Activated CD8-positive, alpha-beta T cell treated with anti-CD3 and anti-CD28 coated beads, Interleukin-2, amount 10 ng/mL, durations not matched to agents 7 days and 5 days (primary cell): Measurements from ENCODE around the gene PPP2R2C. TPM values are rescaled to one million over a fixed set of nuclear protein-coding genes. Genes with fewer than 3 reads are reported as not detected.

Experiments used
- ATAC-seq: fragments of 150-1000 bp; cut with Tn5 transposase; one replicate; pipeline ENCODE4 v1.10.0; 2021; ENCODE audit warnings: moderate library complexity
- CTCF ChIA-PET: fragments of 350-600 bp; sonication (Branson Sonifier 250); formaldehyde crosslinking; loops from one replicate; lab custom pipeline; 2021; ENCODE audit warnings: antibody characterized with exemption; lab: Charles Lee
- POLR2A ChIA-PET: fragments of 350-600 bp; sonication (Branson Sonifier 250); formaldehyde crosslinking; loops from one replicate; lab custom pipeline; 2021; ENCODE audit warnings: antibody characterized with exemption; lab: Charles Lee
- DNase-seq: peaks from one replicate; pipeline ENCODE4 v3.0.0-alpha.2; 2020
- H3K27ac Mint-ChIP-seq: one replicate; pipeline ENCODE4 v1.8.0; 2021; ENCODE audit warnings: mild to moderate bottlenecking, mixed read lengths
- H3K27me3 Mint-ChIP-seq: one replicate; pipeline ENCODE4 v1.8.0; 2021; ENCODE audit warnings: low read depth, mixed read lengths
- H3K36me3 Mint-ChIP-seq: one replicate; pipeline ENCODE4 v1.8.0; 2021; ENCODE audit warnings: low read depth, mixed read lengths
- H3K4me1 Mint-ChIP-seq: one replicate; pipeline ENCODE4 v1.8.0; 2021; ENCODE audit warnings: low read depth, mixed read lengths
- H3K4me3 Mint-ChIP-seq: one replicate; pipeline ENCODE4 v1.8.0; 2021; ENCODE audit warnings: mild to moderate bottlenecking, mixed read lengths
- H3K9me3 Mint-ChIP-seq: one replicate; pipeline ENCODE4 v1.8.0; 2022; ENCODE audit warnings: mixed read lengths; ENCODE audit not compliant: insufficient read depth
- total RNA-seq, 2 experiments: library from RNA; stranded (reverse); gene quantifications; one replicate each; pipeline ENCODE4 v1.2.3, GENCODE V29; 2021

Gene PPP2R2C
- total RNA-seq, 2 experiments from 2014 or later, result not detected

DNA sequence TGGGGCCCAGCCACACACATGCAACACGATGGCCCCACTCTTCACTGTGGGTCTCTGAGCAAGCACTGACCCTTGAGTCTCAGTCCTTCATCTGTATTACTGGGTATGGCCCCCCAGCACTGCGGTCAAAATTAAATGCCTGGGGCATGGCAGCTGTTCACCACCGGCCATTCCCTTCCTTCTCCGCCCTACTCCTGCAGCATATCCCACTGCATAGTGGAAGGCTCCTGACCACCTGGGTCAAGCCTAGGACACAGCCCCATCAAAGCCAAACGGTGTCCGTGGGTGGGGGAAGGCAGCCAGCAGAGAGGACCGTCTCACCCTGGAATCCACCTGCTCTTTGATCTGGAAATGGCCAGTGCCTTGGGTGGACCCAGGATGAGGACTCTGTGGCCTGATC, 30.7 kb downstream of the PPP2R2C start:
- no peaks in the 10 kb centered on the region for H3K36me3 Mint-ChIP-seq
- ATAC-seq (no peak), DNase-seq (no peak)
- no peak overlapping the region for H3K4me3 Mint-ChIP-seq
- no peaks in the 10 kb centered on the region for H3K9me3 Mint-ChIP-seq
- POLR2A ChIA-PET, result no interaction called here
- H3K27ac Mint-ChIP-seq, result no peak overlapping the region
- peaks cover 2% of the 10 kb centered on the region for H3K27me3 Mint-ChIP-seq
- CTCF ChIA-PET, result no interaction called here
- no peaks in the 10 kb centered on the region for H3K4me1 Mint-ChIP-seq

DNA sequence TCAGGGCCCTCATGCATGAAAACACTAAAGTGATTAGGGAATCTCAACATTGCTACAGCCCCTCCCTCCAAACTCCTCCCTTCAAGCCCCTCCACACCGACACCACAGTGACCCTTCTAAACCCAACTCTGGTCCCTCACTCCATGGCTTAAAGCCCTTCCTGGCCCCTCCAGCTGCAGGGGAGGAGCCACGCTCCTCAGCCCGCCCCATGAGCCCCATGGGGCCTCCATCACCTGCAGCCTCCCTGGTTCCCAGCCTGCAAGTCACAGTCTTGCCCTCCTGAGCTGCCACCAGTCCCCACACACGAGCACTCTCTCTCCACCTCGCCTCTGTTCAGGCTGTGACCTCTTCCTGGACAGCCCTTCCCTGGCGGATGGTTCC, 31.2 kb downstream of the PPP2R2C start:
- no peaks in the 10 kb centered on the region for H3K9me3 Mint-ChIP-seq
- ATAC-seq, result no peak
- no peaks in the 10 kb centered on the region for H3K36me3 Mint-ChIP-seq

DNA sequence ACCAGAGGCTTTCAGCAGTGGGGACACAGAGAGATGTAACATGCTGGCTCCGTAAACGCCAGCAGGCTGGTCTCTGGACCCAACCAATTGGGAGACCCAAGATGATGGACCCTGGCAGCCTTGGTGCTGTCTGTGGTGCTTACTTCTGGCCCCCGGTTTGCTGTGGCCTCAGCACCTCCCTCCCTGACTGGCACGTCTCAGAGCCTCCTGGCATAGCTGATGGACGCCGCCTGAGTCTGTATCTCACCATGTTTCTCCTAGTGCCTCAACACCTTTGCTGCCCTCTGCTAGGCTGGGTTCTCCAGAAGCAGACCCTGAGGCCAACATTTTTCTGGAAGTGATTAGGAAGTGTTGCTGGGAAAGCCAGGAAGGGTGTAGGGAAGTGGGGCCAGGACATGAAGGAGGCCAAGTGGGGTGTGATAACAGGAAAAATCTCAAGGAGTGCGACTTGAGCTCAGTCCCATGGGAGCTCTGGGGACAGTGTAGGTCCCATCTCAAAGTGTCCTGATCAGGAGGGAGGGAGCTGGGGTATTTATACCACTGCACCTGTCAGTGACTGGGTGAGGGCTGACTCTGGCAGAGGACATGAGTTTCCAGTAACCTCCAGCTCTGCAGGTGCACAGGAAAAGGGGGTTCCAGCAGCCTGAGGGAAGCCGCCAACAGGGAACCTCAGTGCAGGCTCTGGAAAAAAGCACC, 31.8 kb downstream of the PPP2R2C start:
- H3K4me3 Mint-ChIP-seq, result no peak overlapping the region
- no peaks in the 10 kb centered on the region for H3K36me3 Mint-ChIP-seq
- H3K27ac Mint-ChIP-seq, result no peak overlapping the region
- peaks cover 2% of the 10 kb centered on the region for H3K27me3 Mint-ChIP-seq
- no peak for ATAC-seq
- no peaks in the 10 kb centered on the region for H3K4me1 Mint-ChIP-seq
- no peaks in the 10 kb centered on the region for H3K9me3 Mint-ChIP-seq
- ChIA-PET POLR2A (no interaction called here), CTCF (no interaction called here)
- DNase-seq, result no peak

More for the DNA sequence above, 31.2 kb downstream of the PPP2R2C start:
- ChIA-PET CTCF (no interaction called here), POLR2A (no interaction called here)
- no peak for DNase-seq
- Mint-ChIP-seq H3K27me3 (peaks cover 2% of the 10 kb centered on the region), H3K4me3 (no peak overlapping the region), H3K4me1 (no peaks in the 10 kb centered on the region), H3K27ac (no peak overlapping the region)

DNA sequence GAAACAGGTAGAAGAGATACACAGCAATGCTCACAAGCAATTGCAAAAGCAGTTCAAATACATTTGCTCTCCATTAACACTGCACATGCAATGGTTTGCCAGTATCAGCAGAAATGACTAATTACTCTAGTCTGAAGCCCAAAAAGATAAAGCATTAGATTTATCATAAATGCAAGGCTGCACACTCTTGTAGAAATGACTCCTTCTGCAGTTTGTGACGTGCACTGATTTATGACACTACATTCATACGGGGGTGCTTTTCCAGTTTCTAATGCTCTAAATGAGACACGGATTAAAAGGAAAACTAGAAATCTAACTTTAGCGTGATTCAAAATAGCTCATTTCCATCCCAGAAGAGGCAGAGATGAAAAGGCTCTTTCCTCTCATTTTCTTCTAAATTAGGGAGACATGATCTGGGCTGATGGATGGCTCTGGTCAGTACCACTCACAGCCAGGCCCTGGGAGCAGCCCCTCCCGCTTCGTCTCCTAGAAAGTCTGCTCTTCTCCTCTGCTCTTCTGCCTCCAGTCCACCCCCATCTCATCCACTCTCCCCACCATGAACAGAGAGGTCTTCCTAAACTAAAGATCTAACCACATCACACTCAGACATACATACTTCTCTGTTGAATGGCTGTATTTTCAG, 33.2 kb downstream of the PPP2R2C start:
- ChIA-PET CTCF (no interaction called here), POLR2A (no interaction called here)
- no peak for ATAC-seq
- Mint-ChIP-seq H3K27ac (no peak overlapping the region), H3K27me3 (no peaks in the 10 kb centered on the region), H3K4me1 (no peaks in the 10 kb centered on the region), H3K36me3 (no peaks in the 10 kb centered on the region), H3K4me3 (no peak overlapping the region), H3K9me3 (peaks cover 5% of the 10 kb centered on the region)
- no peak for DNase-seq

DNA sequence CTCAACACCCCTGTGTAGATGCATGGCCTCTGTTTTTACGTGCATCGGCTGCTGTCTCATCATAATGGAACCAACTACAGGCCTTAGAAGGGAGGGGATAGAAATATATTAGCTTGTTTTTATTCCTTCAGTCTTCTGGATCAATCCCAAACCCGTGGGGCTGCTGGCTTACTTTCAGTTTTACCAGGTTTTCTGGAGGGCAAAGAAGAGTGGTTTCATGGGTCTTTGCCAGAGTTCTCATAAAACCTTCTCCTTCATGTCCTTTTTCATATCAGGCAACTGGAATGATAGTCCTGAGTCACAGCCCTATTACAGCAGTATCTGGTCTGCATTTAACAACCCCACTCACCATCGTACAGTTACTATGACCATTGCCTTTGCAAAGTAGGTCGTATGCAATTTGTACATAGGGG, 34.6 kb downstream of the PPP2R2C start:
- H3K9me3 Mint-ChIP-seq, result peaks cover 5% of the 10 kb centered on the region
- H3K4me1 Mint-ChIP-seq, result no peaks in the 10 kb centered on the region
- no peak overlapping the region for H3K4me3 Mint-ChIP-seq
- DNase-seq (no peak), ATAC-seq (no peak)
- CTCF ChIA-PET, result no interaction called here
- no peaks in the 10 kb centered on the region for H3K27me3 Mint-ChIP-seq
- H3K27ac Mint-ChIP-seq, result no peak overlapping the region
- no peaks in the 10 kb centered on the region for H3K36me3 Mint-ChIP-seq
- POLR2A ChIA-PET, result no interaction called here

DNA sequence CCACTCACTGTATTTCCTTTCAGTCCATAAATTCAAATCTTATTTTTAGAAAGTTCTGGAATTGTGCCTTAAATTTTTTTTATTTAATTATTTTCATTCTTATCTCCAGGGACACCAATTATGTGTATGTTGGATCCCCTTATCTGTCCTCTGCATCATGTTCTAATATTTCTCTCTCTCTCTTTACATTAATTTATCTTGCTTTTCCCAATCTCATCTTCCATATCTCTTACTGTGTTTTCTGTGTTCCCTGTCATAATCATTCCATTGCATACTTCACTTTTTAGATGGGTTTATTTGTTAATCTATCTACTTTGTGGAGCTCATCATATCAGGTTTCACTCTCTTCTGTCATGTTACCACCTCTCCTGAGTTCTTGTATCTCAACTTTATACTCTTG, 37.4 kb downstream of the PPP2R2C start:
- ATAC-seq (no peak), DNase-seq (no peak)
- ChIA-PET POLR2A (no interaction called here), CTCF (no interaction called here)
- peaks cover 5% of the 10 kb centered on the region for H3K9me3 Mint-ChIP-seq
- no peaks in the 10 kb centered on the region for H3K36me3 Mint-ChIP-seq
- no peak overlapping the region for H3K27ac Mint-ChIP-seq
- no peaks in the 10 kb centered on the region for H3K4me1 Mint-ChIP-seq
- no peaks in the 10 kb centered on the region for H3K27me3 Mint-ChIP-seq
- H3K4me3 Mint-ChIP-seq, result no peak overlapping the region

DNA sequence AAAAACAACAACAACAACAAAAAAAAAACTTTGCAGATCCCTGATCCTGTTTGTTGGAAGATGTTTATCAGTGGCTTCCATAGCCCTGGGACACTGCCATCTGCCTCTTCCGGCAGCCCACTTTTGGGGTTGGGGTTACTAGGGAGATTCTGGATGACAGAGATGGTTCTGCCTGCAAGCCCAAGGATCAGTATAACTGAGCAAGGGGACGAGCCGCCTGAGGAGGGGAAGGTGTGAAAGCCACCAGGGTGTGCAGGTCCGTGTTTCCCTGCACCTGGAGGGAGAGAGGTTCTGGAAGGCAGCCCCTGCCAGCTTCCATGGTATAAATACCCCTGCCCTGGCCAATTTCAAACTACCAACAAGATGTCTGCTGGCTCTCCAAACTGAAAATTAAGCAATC, 41.5 kb downstream of the PPP2R2C start:
- CTCF ChIA-PET, result no interaction called here
- DNase-seq, result no peak
- peaks cover 5% of the 10 kb centered on the region for H3K9me3 Mint-ChIP-seq

DNA sequence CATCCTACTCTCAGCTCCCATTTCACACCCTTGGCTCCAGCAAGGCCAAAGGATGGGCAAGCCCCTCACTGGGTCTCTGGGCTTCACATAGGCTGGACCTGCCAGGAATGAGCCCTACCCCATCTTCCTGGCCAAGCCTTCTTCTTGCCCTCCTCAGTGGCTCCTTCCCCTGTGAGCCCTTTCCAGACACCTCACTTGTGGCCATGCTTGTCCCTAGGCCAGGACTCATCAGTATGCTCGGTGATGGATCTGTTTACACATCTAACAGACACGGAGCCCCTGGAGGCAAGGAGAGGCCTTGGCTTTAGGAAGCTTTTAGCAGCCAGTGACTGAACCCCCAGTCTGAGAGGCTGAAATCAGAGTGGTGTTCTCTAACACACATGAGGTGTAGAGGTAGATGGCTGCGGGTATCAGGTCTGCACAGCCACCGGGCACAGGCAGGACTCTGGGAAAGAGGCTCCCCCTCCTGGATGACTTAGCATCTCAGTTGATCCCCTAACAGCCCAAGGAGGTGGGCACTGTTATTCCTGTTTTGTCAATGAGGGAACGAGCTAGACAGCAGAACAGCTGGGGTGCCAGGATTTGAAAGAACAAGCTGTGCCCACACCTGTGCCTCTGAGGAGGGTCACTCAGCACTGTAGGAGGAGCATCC, 44.8 kb downstream of the PPP2R2C start:
- peaks cover 2% of the 10 kb centered on the region for H3K27me3 Mint-ChIP-seq
- H3K27ac Mint-ChIP-seq, result no peak overlapping the region
- peaks cover 4% of the 10 kb centered on the region for H3K4me1 Mint-ChIP-seq
- ChIA-PET CTCF (no interaction called here), POLR2A (no interaction called here)
- no peaks in the 10 kb centered on the region for H3K36me3 Mint-ChIP-seq
- no peak for DNase-seq
- H3K4me3 Mint-ChIP-seq, result no peak overlapping the region
- H3K9me3 Mint-ChIP-seq, result no peaks in the 10 kb centered on the region
- ATAC-seq, result no peak

More for the DNA sequence above, 41.5 kb downstream of the PPP2R2C start:
- H3K36me3 Mint-ChIP-seq, result no peaks in the 10 kb centered on the region
- no peak overlapping the region for H3K27ac Mint-ChIP-seq
- H3K4me1 Mint-ChIP-seq, result no peaks in the 10 kb centered on the region
- no peak overlapping the region for H3K4me3 Mint-ChIP-seq
- ATAC-seq, result no peak
- POLR2A ChIA-PET, result no interaction called here
- no peaks in the 10 kb centered on the region for H3K27me3 Mint-ChIP-seq

DNA sequence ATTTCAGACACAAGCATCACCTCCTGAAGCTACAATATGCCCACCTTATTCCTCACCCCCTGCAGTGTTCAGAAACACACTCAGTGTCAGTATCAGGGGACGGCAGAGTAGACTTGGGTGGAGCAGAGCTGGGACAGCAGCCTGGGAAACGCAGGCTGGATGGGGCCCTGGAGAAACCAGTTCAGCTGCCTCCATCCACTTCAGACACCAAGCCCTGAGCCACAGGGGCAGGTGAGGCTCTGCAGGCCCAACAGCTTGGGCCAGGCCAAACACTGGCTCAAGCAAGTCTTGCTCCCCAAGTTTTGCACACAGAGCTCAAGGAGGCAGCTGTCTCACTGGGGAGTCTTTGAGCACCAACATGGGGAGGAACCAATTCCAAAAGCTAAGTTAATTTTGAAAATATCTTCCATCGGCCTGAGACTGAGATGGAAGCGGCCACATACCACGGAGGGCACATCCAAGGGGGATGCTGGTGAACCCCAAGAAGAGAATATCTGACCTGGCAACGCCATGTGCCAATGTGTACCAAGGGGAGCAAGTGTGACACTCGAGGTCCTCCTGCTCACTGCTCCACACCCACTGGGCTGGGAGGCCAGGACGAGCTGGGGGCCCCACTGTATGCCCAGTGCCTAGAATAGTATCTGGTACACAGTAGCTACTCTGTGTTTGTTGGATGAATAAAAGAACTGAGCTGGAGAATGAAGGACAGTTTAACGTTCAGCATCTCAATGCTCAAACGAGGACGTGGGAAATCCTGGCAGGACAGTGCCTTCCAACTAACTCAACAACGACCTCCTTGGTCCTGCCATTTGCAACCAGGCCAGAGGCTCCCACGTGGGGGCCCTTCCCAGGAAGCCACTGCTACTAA, 45.6 kb downstream of the PPP2R2C start:
- CTCF ChIA-PET, result no interaction called here
- Mint-ChIP-seq H3K36me3 (no peaks in the 10 kb centered on the region), H3K4me3 (no peak overlapping the region), H3K9me3 (no peaks in the 10 kb centered on the region), H3K4me1 (peaks cover 4% of the 10 kb centered on the region), H3K27me3 (peaks cover 2% of the 10 kb centered on the region), H3K27ac (no peak overlapping the region)
- DNase-seq (no peak), ATAC-seq (no peak)
- POLR2A ChIA-PET, result no interaction called here

DNA sequence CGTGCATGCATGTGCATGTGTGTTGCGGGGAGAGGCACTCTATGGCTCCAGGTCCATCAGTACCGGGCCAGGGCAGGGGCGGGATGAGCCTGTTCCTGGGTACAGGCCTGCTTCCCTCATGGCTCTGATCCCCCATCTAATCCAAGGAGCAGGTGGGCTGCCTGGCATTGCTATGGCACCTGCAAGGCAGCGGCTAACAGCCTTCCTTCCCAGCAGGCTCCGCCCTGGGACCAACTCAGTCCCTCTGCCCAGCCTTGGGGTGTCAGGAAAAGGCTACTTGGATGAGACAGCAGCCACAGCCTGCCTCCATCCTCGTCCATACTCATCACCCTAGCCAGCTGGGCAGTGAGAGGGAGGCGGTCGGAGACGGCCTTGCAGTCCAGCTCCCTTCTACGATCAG, 46.5 kb downstream of the PPP2R2C start:
- ATAC-seq, result no peak
- CTCF ChIA-PET, result no interaction called here

DNA sequence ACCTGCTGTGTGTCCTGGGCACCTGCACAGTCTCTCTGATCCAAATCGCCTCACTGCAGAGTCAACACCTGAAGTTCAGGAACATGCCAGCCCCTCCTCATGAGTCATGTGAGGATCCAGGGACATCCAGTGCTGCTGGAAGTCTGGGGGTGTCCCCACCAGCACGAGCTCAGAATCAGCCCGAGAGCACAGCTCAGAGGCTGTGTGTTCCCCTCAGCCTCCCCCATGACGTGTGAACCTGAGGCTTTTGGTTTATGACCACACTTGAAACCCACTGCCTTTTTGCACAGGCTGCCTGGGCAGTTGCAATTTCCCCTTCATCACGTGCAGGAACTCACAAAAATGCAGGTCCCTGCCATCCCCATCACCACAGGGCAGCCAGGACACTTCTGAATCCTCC, 47.1 kb downstream of the PPP2R2C start:
- Mint-ChIP-seq H3K9me3 (no peaks in the 10 kb centered on the region), H3K36me3 (no peaks in the 10 kb centered on the region), H3K4me1 (peaks cover 4% of the 10 kb centered on the region), H3K27ac (no peak overlapping the region), H3K4me3 (no peak overlapping the region), H3K27me3 (peaks cover 2% of the 10 kb centered on the region)
- DNase-seq, result no peak
- ChIA-PET CTCF (no interaction called here), POLR2A (no interaction called here)
- ATAC-seq, result no peak

More for the DNA sequence above, 46.5 kb downstream of the PPP2R2C start:
- POLR2A ChIA-PET, result no interaction called here
- Mint-ChIP-seq H3K9me3 (no peaks in the 10 kb centered on the region), H3K27ac (no peak overlapping the region), H3K27me3 (peaks cover 2% of the 10 kb centered on the region), H3K4me3 (no peak overlapping the region), H3K36me3 (no peaks in the 10 kb centered on the region), H3K4me1 (peaks cover 4% of the 10 kb centered on the region)
- DNase-seq, result no peak

DNA sequence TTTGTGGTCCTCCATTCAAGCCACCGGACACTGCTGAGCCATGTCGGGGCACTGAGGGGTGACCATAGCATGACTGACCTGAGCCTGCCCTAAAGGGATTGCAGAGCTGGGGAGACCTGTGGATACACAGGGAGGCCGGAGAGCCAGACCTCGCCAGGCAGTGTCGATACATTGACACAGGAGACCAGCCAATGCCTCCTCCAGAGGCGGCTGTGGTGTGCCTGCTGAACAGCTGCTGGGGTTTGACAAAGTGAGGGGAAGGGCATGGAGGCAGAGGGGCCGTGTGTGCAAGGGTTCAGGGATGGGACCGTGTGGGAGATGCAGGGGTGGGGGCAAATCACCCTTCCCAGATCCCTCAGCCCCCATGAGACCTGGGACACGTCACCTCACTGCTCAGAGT, 48.0 kb downstream of the PPP2R2C start:
- no peak overlapping the region for H3K27ac Mint-ChIP-seq
- H3K4me1 Mint-ChIP-seq, result peaks cover 4% of the 10 kb centered on the region
- H3K9me3 Mint-ChIP-seq, result no peaks in the 10 kb centered on the region
- POLR2A ChIA-PET, result no interaction called here
- no peaks in the 10 kb centered on the region for H3K36me3 Mint-ChIP-seq
- ATAC-seq (no peak), DNase-seq (no peak)
- peaks cover 2% of the 10 kb centered on the region for H3K27me3 Mint-ChIP-seq
- H3K4me3 Mint-ChIP-seq, result no peak overlapping the region
- CTCF ChIA-PET, result no interaction called here
